Kidney tubule cell (primary cell): ENCODE results near the gene KLC3.
"Not testable (repeated sequence)": the region's sequence is repeated elsewhere in the genome, so short reads cannot be mapped to it uniquely, and the experiment has no call there.

ENCODE experiments used
- DNase-seq: peaks from one replicate; pipeline ENCODE4 v3.0.0-alpha.2; 2018; ENCODE audit warnings: low spot score

The KLC3 gene

GRCh38 chr19:45340232-45340898 lies at the start of gene KLC3:
KLC3 (plus strand) TSS chr19:45340750; CDS start chr19:45345542, 4,792 bp downstream.
- peak; percentile 62 for DNase-seq

GRCh38 chr19:45291834-45292233 lies 48.7 kb upstream of the KLC3 start:
- no peak for DNase-seq

GRCh38 chr19:45293682-45294081 lies 46.9 kb upstream of the KLC3 start:
- DNase-seq: peak; percentile 22

- DNase-seq: no peak
These were observed 46.1 kb upstream of the KLC3 start for GRCh38 chr19:45294291-45295029.

- no peak for DNase-seq
These were observed 44.7 kb upstream of the KLC3 start for GRCh38 chr19:45295873-45296272.

GRCh38 chr19:45296355-45296754 lies 44.2 kb upstream of the KLC3 start:
- DNase-seq: no peak

GRCh38 chr19:45297674-45298073 lies 42.9 kb upstream of the KLC3 start:
- DNase-seq: no peak

GRCh38 chr19:45298264-45298663 lies 42.3 kb upstream of the KLC3 start:
- DNase-seq: no peak

- no peak for DNase-seq
These were observed 40.8 kb upstream of the KLC3 start for GRCh38 chr19:45299719-45300118.

- DNase-seq: no peak
These were observed 38.1 kb upstream of the KLC3 start for GRCh38 chr19:45302416-45302815.

GRCh38 chr19:45303269-45304060 lies 37.1 kb upstream of the KLC3 start:
- no peak for DNase-seq

- DNase-seq: no peak
These were observed 36.2 kb upstream of the KLC3 start for GRCh38 chr19:45304141-45304926.

GRCh38 chr19:45305007-45305406 lies 35.5 kb upstream of the KLC3 start:
- DNase-seq: no peak

GRCh38 chr19:45305421-45305820 lies 35.1 kb upstream of the KLC3 start:
- no peak for DNase-seq

GRCh38 chr19:45306040-45306439 lies 34.5 kb upstream of the KLC3 start:
- DNase-seq: no peak

- DNase-seq: no peak
These were observed 34.0 kb upstream of the KLC3 start for GRCh38 chr19:45306518-45307027.

- no peak for DNase-seq
These were observed 33.2 kb upstream of the KLC3 start for GRCh38 chr19:45307361-45307760.

- DNase-seq: not testable (repeated sequence)
These were observed 31.2 kb upstream of the KLC3 start for GRCh38 chr19:45309322-45309721.

GRCh38 chr19:45311621-45312020 lies 28.9 kb upstream of the KLC3 start:
- DNase-seq: no peak

- DNase-seq: not testable (repeated sequence)
These were observed 28.3 kb upstream of the KLC3 start for GRCh38 chr19:45312285-45312684.

GRCh38 chr19:45314708-45315245 lies 25.8 kb upstream of the KLC3 start:
- DNase-seq: no peak

GRCh38 chr19:45315304-45315703 lies 25.2 kb upstream of the KLC3 start:
- no peak for DNase-seq
